HL-60/S4 (cell line): Measurements from ENCODE around the gene NTN4.
"Not testable (repeated sequence)": the region's sequence is repeated elsewhere in the genome, so short reads cannot be mapped to it uniquely, and the experiment has no call there.

Experiments
- in situ Hi-C: fragments of 300-500 bp; cut with MboI; formaldehyde crosslinking; loops from 2 replicates; pipeline ENCODE4 v1.14.3; 2022; ENCODE audit warnings: low sequenced_read_pairs

Gene NTN4

DNA sequence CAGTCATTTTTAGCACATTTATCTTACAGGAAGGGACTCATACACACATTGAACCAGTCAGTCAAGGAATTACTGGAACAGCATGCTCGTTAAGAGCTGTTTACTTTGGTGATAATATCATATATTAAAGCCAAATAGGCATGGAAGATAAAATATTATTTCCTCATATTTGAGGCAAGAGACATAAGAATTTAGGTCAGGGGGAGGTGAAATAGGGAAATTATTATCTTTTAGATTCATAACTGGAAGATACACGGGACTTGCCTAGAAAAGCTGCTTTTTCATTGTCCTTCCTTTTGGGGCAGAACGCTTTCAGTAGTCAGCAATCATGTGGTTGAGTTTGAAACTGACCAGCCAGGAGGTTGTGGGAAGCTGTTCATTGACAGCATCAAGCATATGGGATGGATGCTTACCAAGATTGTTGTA lies 72.5 kb downstream of the NTN4 start:
- in situ Hi-C loops, result no loop called here

DNA sequence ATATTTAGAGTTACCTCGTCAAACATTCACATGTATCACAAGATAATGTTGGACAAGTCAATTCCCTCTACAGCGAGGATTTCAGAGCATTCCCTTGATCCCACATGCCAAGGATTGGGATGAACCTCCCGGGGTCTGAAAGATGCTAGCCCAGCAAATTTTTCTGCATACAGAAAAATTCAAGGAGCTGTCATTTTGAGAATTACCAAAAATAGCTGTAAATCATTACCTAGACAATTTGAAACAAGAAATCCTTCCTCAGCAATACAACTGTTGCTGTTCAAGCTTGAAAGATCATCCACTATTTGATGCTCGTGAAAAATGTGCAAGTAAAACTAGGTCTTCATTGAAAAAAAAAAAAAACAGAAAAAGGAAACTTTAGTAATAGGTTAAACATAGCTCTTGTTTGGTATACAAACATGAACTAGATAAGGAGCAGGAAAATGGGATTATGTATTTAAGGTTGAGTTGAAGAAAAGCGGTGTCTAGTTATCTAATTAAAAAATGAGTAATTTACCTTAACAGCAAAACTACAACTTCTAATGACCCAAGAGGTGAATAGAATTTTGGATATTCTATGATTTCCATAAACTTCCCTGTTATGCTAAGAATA lies 73.1 kb downstream of the NTN4 start:
- in situ Hi-C loops, result no loop called here

DNA sequence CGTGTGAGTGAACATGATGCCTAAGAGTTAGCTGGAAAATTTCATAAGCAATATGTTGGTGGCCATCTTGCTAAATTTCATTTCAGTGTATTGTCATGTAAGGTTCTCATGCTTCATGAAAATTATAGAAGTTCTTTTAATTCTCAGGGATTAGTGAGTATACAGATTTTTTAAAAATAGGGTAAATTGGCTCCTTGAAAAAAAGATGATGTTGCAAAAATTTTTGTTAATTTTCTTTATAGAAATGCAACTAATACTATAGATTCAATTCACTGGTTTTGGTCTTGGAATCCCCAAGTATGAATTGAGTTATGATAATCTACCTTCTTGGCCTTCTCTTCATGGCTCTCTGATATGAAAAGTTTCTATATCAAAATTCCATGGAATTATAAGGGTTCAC lies 75.4 kb downstream of the NTN4 start:
- in situ Hi-C loops, result no loop called here

- in situ Hi-C loops, result no loop called here
Measured at GRCh38 chr12:95712269-95712668, 78.3 kb downstream of the NTN4 start.

- in situ Hi-C loops, result no loop called here
Measured at GRCh38 chr12:95710386-95710785, 80.2 kb downstream of the NTN4 start.

DNA sequence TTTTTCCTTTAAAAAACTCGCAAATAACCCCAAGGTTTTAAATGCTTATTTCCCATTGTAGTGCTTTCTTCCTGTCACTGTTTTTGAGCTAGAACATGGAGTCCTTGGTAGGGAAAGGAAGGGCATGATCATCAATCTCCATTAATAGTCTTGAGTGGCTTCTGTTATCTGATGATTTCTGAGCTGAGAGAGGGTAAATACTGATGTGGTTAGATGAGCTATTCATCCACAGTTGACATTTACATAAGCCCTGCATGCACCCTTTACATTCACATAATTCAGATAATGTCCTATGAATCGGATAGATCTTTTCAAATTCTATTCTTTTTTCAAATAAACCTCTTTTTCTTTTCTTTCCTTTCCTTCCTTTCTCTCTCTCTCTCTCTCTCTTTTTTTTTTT lies 81.4 kb downstream of the NTN4 start:
- in situ Hi-C loops, result no loop called here

DNA sequence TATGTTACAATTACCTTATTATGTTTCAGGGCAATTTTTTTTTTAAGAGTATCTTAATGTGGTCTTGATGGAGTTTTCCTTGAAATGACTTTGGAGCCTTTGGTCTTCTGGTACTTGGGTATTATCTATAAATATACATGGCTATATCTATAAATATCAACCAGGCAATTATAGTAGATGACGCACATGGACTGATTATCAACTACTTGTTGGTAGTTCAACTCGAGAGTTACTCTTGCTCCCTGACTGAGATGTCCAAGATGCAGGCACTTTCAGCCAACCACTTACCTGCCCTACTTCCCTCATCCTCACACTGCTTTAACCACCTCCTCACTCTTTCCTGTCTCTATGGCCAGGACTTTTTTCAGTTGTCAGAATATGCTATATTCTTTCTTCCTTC lies 85.4 kb downstream of the NTN4 start:
- in situ Hi-C loops, result no loop called here

GRCh38 chr12:95703986-95704385 lies 86.6 kb downstream of the NTN4 start:
- in situ Hi-C loops, result no loop called here

- in situ Hi-C loops, result no loop called here
Measured at GRCh38 chr12:95701722-95702418, 88.7 kb downstream of the NTN4 start.

DNA sequence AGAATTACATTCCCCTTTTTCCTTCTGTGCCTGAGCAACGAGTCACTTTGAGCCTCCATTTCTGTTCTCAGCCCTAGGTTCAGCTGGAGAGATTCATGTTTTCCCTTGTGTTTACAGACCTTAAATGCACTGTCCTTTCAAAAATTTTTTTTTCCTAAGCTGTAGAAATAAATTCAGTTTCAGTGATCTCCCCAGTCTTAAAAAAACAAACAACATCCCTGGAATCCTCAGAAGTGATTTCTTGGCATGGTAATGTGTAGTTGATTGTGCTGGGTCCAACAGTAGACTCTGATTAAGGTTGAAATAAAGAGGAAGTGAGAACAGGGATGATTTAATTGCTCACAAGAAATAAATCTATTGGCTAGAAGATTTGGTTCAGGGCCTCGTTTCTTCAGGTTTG lies 89.3 kb downstream of the NTN4 start:
- in situ Hi-C loops, result no loop called here

DNA sequence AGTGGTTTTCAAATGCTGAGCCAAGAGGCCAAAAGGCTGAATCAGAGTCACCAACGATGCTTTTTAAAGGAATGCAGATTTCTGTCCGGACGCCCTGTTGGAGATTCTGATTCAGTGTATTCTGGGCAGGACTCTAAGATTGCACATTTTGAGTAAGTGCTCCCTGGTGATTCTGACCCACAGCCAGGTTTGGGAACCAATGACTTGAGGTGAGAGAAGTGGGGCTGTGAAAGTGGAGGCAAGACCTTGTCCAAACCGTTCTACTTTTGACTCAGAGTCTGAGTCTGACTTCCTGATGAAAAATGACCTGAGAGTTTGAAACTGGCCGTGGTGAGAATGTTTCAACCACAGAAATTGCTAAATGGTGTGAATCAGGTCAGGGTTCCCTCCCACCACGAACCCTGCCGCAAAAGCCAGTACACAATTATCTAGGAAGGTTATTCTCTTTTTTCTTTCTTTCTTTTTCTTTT lies 90.2 kb downstream of the NTN4 start:
- in situ Hi-C loops, result no loop called here

GRCh38 chr12:95699579-95699978 lies 91.0 kb downstream of the NTN4 start:
- in situ Hi-C loops, result no loop called here

- in situ Hi-C loops, result no loop called here
Measured at GRCh38 chr12:95694136-95694535, 96.4 kb downstream of the NTN4 start.

- in situ Hi-C loops, result no loop called here
Measured at GRCh38 chr12:95693689-95694088, 96.9 kb downstream of the NTN4 start.

DNA sequence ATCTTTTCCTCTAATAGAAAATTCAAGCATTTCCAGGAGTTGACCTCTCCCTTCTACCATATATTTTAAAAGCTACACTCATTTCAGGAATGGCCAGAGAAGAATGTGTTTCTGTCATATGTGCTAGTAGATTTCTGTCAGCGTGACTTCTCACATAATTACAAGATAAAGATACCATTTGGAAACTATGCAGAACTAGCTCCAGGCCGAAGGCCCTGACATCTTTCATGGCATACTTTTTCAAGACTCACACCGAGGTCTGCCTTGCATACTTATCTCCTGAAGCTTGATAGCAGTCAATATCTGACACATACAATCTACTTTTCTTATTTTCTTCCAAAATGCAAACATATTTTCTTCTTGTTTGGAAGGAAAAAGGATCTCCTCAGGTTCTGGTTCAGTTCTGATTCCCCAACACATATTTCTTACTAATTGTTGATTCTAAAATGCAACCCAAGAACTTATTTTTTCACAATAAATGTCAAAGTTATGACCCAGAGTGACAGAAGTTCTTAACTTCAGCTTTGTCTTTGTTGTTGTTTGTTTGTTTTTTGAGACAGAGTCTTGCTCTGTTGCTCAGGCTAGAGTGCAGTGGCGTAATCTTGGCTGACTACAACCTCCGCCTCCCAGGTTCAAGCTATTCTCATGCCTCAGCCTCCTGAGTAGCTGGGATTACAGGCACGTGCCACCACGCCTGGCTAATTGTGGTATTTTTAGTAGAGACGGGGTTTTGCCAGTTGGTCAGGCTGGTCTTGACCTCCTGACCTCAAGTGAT lies 99.5 kb downstream of the NTN4 start:
- in situ Hi-C loops, result no loop called here

DNA sequence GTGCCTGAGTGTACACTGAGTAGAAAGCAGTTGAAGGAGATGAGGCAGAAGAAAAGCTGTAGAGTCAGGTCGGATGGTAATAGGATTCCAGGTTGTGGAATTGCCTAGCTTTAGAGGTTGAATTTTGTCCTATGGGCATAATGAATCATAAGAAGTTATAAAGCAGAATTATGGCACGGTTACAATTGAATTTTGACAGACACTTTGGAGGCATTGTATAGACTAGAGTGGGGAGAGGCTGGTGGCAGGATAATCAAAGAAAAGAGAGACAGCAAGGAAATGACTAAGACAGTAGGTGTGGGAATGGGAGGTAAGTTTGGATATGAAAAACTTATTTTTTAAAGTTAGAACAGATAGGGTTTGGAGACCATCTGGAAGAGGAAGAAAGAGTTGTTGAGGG lies 102.6 kb downstream of the NTN4 start:
- in situ Hi-C loops, result no loop called here

- in situ Hi-C loops, result no loop called here
Measured at GRCh38 chr12:95683418-95683817, 107.1 kb downstream of the NTN4 start.

DNA sequence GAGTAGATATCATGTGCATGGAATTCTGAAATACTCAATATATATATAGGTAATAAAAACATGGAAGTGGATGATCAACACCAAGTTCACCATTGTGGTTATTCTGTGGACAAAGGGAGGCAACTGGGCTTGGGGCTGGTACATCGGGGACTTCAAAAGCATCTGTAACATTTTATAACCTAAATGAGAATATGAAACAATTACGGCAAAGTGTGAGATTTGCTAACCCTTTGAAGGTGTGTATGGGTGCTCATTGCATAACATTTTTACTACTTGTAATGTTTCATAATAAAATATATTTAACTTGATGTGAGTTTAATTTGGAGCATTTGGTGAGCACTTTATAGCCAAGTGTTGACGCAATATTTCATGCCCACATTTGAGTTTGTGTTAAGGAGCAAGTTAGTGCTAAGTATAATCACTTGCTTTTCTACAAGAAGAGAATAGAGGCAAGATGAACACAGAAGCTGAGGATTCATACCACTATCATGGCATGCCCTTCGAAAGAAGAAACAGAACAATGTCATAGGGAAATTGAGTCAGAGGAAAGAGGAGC lies 109.3 kb downstream of the NTN4 start:
- in situ Hi-C loops, result no loop called here

- in situ Hi-C loops, result no loop called here
Measured at GRCh38 chr12:95678684-95679083, 111.9 kb downstream of the NTN4 start.

GRCh38 chr12:95677782-95678181 lies 112.8 kb downstream of the NTN4 start:
- in situ Hi-C loops, result not testable (repeated sequence)

DNA sequence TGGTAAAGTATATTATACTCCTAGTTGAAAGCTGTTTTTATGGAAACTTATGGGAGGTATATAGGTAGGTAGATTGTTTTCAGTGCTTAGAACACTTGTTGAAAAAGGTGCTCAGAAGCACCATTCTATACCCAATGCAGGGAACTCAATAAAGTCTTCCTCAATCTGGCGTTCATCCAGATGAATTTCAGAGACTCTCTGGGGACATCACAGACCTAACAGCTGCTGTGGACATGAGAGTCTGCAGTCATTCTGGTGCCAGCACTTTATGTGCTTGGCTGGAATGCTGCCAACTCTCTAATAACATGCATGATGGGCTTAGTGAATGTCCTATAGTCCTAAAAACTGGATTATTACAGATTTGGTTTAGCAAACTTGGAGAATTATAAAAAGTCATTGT lies 115.9 kb downstream of the NTN4 start:
- in situ Hi-C loops, result no loop called here

DNA sequence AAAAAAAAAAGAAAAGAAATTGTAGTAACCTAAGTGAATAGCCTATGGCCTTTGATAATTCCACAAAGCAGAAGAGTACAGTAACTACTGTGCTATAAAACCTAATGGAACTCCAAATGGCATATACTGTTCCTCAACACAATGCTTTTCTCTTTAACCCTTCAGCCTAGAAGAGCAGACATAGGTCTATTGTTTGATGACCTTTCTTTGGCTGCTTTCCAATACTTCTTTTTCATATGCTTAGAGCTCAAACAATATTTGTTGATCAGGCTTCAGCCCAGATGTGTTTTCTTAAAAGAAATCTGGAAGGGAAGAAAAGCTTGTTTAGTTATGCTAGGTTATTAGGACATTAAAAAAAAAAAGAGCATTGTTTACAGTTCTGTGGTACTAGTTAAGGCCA lies 116.4 kb downstream of the NTN4 start:
- in situ Hi-C loops, result no loop called here
